ENCODE measurements around the gene AHCTF1. TPM values are rescaled to one million over a fixed set of nuclear protein-coding genes. Genes with fewer than 3 reads are reported as not detected.
"Not testable (repeated sequence)": the region's sequence is repeated elsewhere in the genome, so short reads cannot be mapped to it uniquely, and the experiment has no call there.

AHCTF1 gene
- total RNA-seq, 1 donor from 2014 or later, result 10.5 TPM

DNA sequence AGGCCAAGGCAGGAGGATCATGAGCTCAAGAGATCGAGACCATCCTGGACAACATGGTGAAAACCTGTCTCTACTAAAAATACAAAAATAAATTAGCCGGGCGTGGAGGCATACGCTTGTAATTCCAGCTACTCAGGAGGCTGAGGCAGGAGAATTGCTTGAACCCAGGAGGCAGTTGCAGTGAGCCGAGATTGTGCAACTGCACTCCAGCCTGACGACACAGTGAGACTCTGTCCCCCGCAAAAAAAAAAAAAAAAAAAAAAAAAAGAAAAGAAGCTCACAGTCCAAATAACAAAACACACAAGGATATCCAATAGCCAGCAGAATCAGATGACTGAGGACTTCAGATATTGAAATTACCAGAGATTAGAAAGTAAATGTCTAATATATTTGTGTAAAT lies 11.8 kb downstream of the AHCTF1 start:
- ATAC-seq, result peak; percentile 60

DNA sequence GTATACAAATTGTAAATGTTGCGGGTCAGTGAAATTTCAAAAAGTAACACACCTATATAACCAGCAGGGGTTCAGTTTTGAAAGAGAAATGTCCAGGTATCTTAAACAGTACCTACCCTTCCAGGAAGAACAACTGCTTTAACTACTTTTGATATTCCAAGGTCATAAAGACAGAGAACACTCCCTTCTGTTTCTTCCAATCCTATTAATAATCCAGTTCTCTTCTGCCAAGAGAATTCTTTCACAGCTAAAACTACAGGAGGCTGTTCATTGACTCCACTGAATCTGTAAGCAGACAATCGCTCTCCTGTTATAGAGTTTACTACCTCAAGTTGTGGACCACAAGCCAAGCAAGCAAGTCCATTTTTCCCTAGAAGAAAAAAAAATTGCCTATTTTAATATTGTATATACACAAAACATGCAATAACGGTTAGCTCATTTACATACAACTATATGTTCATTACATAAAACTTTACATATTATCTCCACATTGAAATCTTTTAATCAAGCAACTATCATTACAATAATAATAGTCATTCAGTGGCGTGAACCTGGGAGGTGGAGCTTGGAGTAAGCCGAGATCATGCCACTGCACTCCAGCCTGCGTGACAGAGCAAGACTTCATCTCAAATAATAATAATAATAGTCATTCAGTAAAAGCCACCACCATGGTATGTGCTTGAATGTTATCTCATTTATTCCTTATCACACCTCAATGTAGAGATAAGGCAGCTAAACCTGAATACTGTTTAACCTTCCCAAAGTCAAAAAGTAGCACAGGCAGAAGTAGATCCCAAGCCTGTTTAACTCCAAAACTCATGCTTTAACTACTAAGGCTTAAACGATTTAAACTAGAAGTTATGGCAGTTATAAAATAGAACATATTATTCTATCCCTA lies 15.5 kb downstream of the AHCTF1 start:
- ATAC-seq, result not testable (repeated sequence)

More for the DNA sequence above, 11.8 kb downstream of the AHCTF1 start:
- DNase-seq (ENCODE audit: low spot score), result no peak

GRCh38 chr1:246907472-246907871 lies 24.3 kb downstream of the AHCTF1 start:
- DNase-seq (ENCODE audit: low spot score) (no peak), ATAC-seq (peak; percentile 66)

More for the DNA sequence above, 15.5 kb downstream of the AHCTF1 start:
- not testable (repeated sequence) for DNase-seq (ENCODE audit: low spot score)

DNA sequence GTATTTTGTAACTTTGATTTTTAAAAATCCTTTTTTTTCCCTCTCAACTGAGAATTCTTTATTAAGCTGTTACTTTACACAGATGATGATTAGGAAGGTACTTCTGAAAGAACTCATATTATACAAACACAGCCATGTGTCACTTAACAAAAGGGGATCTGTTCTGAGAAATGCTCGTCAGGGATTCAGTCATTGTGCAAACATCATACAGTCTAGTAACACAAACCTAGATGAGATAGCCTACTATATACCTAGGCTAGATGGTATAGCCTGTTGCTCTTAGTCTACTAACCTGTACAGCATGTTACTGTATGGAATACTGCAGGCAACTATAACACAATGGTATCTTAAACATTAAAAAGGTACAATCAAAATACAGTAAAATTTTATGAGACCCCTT lies 24.9 kb downstream of the AHCTF1 start:
- ATAC-seq (no peak), DNase-seq (ENCODE audit: low spot score) (no peak)

- ATAC-seq, result peak; percentile 76
- no peak for DNase-seq (ENCODE audit: low spot score)
These were observed 29.9 kb downstream of the AHCTF1 start for GRCh38 chr1:246901874-246902273.

- DNase-seq (ENCODE audit: low spot score), result no peak
- ATAC-seq, result no peak
These were observed 34.4 kb downstream of the AHCTF1 start for GRCh38 chr1:246897302-246897701.

GRCh38 chr1:246893191-246893939 lies 38.4 kb downstream of the AHCTF1 start:
- no peak for ATAC-seq

GRCh38 chr1:246891105-246891504 lies 40.6 kb downstream of the AHCTF1 start:
- no peak for ATAC-seq
- no peak for DNase-seq (ENCODE audit: low spot score)

More at GRCh38 chr1:246893191-246893939, 38.4 kb downstream of the AHCTF1 start:
- no peak for DNase-seq (ENCODE audit: low spot score)

DNA sequence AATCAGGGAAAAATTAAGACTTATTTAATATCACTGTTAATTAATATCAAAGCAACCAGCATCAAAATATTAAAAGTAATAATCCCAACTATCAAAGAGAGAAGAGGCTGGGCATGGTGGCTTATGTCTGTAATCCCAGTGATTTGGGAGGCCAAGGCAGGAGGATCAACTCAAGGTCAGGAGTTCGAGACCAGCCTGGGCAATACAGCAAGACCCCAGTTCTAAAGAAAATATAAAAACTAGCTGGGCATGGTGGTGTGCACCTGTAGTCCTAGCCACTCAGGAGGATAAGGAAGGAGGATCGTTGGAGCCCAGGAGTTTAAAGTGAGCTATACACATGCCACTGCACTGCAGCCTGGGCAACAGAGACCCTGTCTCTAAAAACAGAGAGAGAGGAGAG lies 43.2 kb downstream of the AHCTF1 start:
- no peak for ATAC-seq

GRCh38 chr1:246885389-246885788 lies 46.4 kb downstream of the AHCTF1 start:
- not testable (repeated sequence) for ATAC-seq; DNase-seq (ENCODE audit: low spot score)

More for the DNA sequence above, 43.2 kb downstream of the AHCTF1 start:
- DNase-seq (ENCODE audit: low spot score), result no peak

DNA sequence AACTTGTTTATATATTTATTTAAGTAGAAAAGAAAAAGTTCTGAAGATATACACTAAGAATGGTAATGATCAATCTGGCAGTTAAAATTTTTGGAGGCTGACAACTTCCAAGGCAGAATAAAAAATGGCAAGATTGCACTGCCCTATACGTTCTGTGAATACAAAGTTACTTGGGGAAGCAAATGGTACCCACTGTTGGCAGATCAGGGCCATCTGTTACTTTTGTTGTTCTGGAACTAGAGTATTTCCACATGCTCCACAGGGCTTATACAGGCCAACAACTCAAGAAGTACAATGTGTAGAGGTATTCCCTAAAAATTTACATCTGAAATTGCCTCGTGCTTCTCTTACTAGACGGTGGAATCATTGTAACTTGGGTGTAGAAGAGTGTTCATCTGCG lies 53.2 kb downstream of the AHCTF1 start:
- no peak for ATAC-seq
- no peak for DNase-seq (ENCODE audit: low spot score)

GRCh38 chr1:246876431-246876830 lies 55.3 kb downstream of the AHCTF1 start:
- ATAC-seq (no peak), DNase-seq (ENCODE audit: low spot score) (no peak)

DNA sequence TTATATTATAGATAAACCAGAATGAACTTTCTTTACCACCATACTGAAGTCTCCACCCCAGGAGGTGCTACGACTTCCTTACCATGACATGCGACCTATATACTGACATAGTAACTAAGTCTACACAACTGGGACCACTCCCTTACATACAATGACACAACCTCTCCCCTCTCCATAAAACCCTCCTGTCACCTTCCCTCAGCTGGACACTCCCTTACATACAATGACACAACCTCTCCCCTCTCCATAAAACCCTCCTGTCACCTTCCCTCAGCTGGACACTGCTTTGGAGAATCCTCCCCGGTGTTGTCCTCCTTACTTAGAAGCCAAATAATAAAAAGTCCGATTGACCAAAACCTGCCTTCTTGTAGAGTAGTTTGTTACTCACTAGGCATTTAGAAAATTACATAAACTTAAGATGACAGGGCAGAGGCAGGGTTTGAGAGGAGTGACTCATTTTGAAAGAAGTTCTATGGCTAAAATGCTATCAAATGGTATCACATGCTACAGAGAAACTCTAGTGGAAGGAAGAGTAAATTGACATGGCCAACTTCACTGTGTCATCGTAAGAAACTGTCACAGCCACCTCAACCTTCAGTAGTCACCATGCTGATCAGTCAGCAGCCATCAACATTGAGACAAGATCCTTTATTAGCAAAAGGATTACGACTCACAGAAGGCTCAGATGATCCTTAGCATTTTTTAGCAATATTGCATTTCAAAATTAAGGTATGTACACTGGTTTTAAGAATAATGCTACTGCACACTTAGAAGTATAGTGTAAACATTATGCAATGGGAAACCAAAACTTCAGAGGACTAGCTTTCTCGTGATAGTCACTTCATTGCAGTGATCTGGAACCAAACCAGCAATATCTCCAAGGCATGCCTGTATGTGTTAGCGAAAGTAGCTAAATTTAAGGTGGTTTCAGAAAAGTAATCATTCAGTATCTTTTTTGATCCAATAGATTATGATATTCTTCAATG lies 56.4 kb downstream of the AHCTF1 start:
- ATAC-seq (no peak), DNase-seq (ENCODE audit: low spot score) (no peak)

DNA sequence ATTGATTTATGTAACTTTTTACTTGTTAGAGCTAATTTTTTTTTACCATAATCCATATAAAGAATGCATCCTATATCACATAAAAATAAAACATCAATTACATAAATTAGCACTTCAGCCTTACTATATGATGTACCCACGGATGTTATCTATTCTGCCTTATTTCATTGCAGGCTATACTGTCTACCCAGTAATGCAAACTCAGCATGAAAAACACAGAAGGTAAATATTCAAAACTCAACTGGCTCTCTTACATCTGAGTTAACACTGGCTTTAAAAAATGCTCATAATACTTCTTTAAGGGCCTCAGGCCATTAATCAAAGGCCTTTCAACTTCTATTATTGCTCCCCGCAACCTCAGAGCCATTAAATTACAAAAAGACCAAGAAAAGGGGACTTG lies 65.8 kb downstream of the AHCTF1 start:
- ATAC-seq, result no peak
- DNase-seq (ENCODE audit: low spot score), result no peak

GRCh38 chr1:246863791-246864190 lies 68.0 kb downstream of the AHCTF1 start:
- ATAC-seq; DNase-seq (ENCODE audit: low spot score): not testable (repeated sequence)

DNA sequence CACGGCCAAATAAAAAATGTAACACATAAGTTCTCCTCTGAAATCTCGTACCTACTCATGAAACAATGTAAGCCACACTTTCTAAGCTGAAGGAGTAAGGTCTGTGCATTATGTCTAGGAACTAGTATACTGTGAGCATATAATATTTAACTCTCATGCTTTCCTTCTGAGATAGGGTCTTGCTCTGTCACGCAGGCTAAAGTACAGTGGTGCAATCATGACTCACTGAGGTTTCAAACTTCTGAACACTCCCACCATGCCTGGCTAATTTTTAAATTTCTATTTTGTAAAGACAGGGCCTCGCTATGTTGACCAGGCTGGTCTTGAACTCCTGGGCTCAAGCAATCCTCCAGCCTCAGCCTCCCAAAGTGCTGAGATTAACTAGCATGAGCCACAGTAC lies 71.3 kb downstream of the AHCTF1 start:
- ATAC-seq (no peak), DNase-seq (ENCODE audit: low spot score) (no peak)

GRCh38 chr1:246856371-246856770 lies 75.4 kb downstream of the AHCTF1 start:
- DNase-seq (ENCODE audit: low spot score) (no peak), ATAC-seq (no peak)

GRCh38 chr1:246850640-246851039 lies 81.1 kb downstream of the AHCTF1 start:
- DNase-seq (ENCODE audit: low spot score), result not testable (repeated sequence)
- ATAC-seq, result peak; percentile 37

- DNase-seq (ENCODE audit: low spot score) (no peak), ATAC-seq (no peak)
These were observed 87.9 kb downstream of the AHCTF1 start for GRCh38 chr1:246843876-246844275.

GRCh38 chr1:246840761-246841160 lies 91.0 kb downstream of the AHCTF1 start:
- not testable (repeated sequence) for ATAC-seq; DNase-seq (ENCODE audit: low spot score)

DNA sequence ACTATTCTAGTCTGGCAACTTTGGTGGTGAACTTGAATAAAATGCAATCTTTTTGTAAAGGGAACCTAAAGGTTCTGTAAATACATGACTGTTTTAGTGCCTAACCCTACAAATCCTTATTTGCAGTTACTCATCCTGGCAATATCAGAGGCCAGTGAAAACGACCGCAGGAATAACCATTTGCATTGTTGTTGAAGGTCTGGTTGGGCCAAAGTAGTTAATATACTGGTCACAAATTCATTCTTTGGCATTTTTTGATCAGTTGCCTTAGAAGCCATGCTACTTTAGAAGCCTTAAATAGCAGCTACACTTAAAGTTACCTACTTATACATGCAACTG lies 93.7 kb downstream of the AHCTF1 start:
- ATAC-seq (no peak), DNase-seq (ENCODE audit: low spot score) (no peak)
